ENCODE measurements around the gene ORMDL3. TPM values are rescaled to one million over a fixed set of nuclear protein-coding genes. Genes with fewer than 3 reads are reported as not detected.

Gene ORMDL3
- total RNA-seq, 2 experiments from 2014 or later: 62.6 to 65.9 TPM

DNA sequence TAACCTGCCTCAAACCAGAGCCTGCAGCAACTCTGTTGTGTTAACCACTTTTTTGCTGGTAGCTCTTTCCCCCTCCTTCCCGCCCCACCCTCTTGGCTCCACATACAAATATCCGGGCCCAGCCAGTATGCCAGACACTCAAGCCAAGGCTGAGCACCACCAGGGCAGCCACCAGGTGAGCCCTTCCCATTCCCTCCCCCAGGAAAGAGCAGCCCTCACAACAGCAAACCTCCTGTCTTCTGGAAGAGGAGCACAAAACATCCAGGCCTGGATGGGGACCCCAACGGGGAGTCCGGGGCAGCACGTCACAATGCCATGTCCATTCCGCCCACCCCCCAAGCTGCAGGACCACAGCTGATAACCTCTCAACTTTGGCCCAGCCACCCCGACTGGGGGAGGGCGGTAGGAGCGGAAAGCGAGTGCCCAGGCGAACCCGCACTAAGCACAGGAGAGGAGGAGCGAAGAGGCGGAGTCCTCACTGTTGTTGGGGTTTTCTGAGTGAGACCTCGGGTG lies 757 bp downstream of the ORMDL3 start:
- H3K4me3 ChIP-seq (ENCODE audit: low read depth, low read length, poor library complexity, severe bottlenecking): peak overlapping the region; percentile 91
- H3K27ac ChIP-seq (ENCODE audit: low read depth, low read length, poor library complexity, severe bottlenecking): peak overlapping the region; percentile 65
- peaks cover 35% of the 10 kb centered on the region for H3K79me2 ChIP-seq (ENCODE audit: insufficient read depth, low read depth, low read length)
- POLR2A ChIA-PET: interaction anchor here (0.6 to 1.0 kb wide), 5 partner anchors 11 to 79 kb away, joined by 3 to 5 read pairs (median 3); no protein-coding TSS in a partner anchor
- H2AFZ ChIP-seq (ENCODE audit: low read length): peak overlapping the region; percentile 93; the same call in 1 of the 2 replicates
- DNase-seq (ENCODE audit: low spot score): peak; percentile 72
- no TSS peak for BruUV-seq (replicated peaks)
- no peak for TF ChIP-seq EZH2phosphoT487 (IDR thresholded peaks at IDR 0.05; ENCODE audit: borderline replicate concordance, low read depth, low read length)
- TF ChIP-seq, protein P1, sequence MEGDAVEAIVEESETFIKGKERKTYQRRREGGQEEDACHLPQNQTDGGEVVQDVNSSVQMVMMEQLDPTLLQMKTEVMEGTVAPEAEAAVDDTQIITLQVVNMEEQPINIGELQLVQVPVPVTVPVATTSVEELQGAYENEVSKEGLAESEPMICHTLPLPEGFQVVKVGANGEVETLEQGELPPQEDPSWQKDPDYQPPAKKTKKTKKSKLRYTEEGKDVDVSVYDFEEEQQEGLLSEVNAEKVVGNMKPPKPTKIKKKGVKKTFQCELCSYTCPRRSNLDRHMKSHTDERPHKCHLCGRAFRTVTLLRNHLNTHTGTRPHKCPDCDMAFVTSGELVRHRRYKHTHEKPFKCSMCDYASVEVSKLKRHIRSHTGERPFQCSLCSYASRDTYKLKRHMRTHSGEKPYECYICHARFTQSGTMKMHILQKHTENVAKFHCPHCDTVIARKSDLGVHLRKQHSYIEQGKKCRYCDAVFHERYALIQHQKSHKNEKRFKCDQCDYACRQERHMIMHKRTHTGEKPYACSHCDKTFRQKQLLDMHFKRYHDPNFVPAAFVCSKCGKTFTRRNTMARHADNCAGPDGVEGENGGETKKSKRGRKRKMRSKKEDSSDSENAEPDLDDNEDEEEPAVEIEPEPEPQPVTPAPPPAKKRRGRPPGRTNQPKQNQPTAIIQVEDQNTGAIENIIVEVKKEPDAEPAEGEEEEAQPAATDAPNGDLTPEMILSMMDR (conservative IDR thresholded peaks at IDR 0.05; ENCODE audit: low read length): no peak
- peaks cover 40% of the 10 kb centered on the region for H3K4me1 ChIP-seq (ENCODE audit: insufficient read depth, low read length, poor library complexity, severe bottlenecking)
- H3K9me3 ChIP-seq (ENCODE audit: low read length): no peaks in the 10 kb centered on the region
- H3K36me3 ChIP-seq (ENCODE audit: insufficient read depth, low read length): peaks cover 27% of the 10 kb centered on the region
- intact Hi-C loops (cut with micrococcal nuclease; ENCODE audit: unreplicated experiment): loop anchor here (1.0 to 5.0 kb wide), 5 partner anchors 26 to 172 kb away; partner anchors contain the start of genes IKZF3 and PSMD3
- H3K4me2 ChIP-seq (ENCODE audit: low read length): peak overlapping the region; percentile 97
- CTCF ChIA-PET (ENCODE audit: unreplicated experiment): interaction anchor here (0.5 kb wide), 1 partner anchor 28 kb away, joined by 3 read pairs; no protein-coding TSS in a partner anchor
- H4K20me1 ChIP-seq (ENCODE audit: insufficient read depth, low read length): no peaks in the 10 kb centered on the region
- H3K9me2 ChIP-seq (ENCODE audit: insufficient read depth, low read length): no peaks in the 10 kb centered on the region

DNA sequence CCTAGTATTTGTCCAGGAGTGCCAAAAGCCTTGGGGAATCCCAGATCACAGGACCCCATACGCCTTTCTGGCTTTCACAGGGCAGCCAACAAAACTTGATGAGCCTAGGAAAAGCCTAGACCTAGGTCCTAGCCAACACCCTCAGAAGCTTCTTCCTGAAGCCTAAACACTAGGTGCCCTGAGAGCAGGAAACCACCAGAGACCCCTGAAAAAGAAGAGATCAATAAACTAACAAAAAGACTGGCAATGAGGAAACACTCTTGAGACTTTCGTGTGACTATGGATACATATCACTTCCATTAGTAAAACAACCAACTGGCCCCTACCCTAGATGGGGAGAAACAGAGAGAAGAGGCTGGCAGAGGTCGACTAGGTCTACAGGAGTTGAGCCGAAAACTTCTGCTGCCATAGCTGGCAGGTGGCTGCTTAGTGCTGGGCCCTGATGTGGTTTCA lies 1.2 kb downstream of the ORMDL3 start:
- H3K4me1 ChIP-seq (ENCODE audit: insufficient read depth, low read length, poor library complexity, severe bottlenecking): peaks cover 45% of the 10 kb centered on the region
- POLR2A ChIA-PET: interaction anchor here (0.6 to 1.2 kb wide), 4 partner anchors 17 to 79 kb away, joined by 3 to 5 read pairs (median 3); no protein-coding TSS in a partner anchor
- no peak for DNase-seq (ENCODE audit: low spot score)
- peak overlapping the region; percentile 91 for H3K4me3 ChIP-seq (ENCODE audit: low read depth, low read length, poor library complexity, severe bottlenecking)
- no peak for TF ChIP-seq EZH2phosphoT487 (IDR thresholded peaks at IDR 0.05; ENCODE audit: borderline replicate concordance, low read depth, low read length)
- TF ChIP-seq, protein P1 (conservative IDR thresholded peaks at IDR 0.05; ENCODE audit: low read length): no peak
- H3K79me2 ChIP-seq (ENCODE audit: insufficient read depth, low read depth, low read length): peaks cover 35% of the 10 kb centered on the region
- H3K9me2 ChIP-seq (ENCODE audit: insufficient read depth, low read length): no peaks in the 10 kb centered on the region
- H3K36me3 ChIP-seq (ENCODE audit: insufficient read depth, low read length): peaks cover 31% of the 10 kb centered on the region
- no peak overlapping the region; the same call in 1 of the 2 replicates for H2AFZ ChIP-seq (ENCODE audit: low read length)
- CTCF ChIA-PET (ENCODE audit: unreplicated experiment): no interaction called here
- peak overlapping the region; percentile 97 for H3K4me2 ChIP-seq (ENCODE audit: low read length)
- no peaks in the 10 kb centered on the region for H3K9me3 ChIP-seq (ENCODE audit: low read length)
- H4K20me1 ChIP-seq (ENCODE audit: insufficient read depth, low read length): no peaks in the 10 kb centered on the region
- H3K27ac ChIP-seq (ENCODE audit: low read depth, low read length, poor library complexity, severe bottlenecking): peak overlapping the region; percentile 65
- intact Hi-C loops (cut with micrococcal nuclease; ENCODE audit: unreplicated experiment): loop anchor here (2.0 to 5.0 kb wide), 3 partner anchors 27 to 149 kb away; partner anchors contain the start of gene IKZF3
- no TSS peak for BruUV-seq (replicated peaks)
